GM12874 (cell line): ENCODE results near the gene ACAP3.

Source experiments
- CTCF ChIP-seq: IDR thresholded peaks from 2 replicates; pipeline ENCODE4 v1.5.1; 2011; ENCODE audit warnings: low read depth, mild to moderate bottlenecking, control low read depth, low read length, moderate library complexity; ENCODE audit not compliant: insufficient read depth

The ACAP3 gene

GRCh38 chr1:1341549-1342021 is 33.9 kb upstream of the ACAP3 start:
- TF ChIP-seq CTCF, result no peak

- no peak for TF ChIP-seq CTCF
Observed at GRCh38 chr1:1340791-1341548, 33.2 kb upstream of the ACAP3 start.

GRCh38 chr1:1340185-1340584 is 32.5 kb upstream of the ACAP3 start:
- TF ChIP-seq CTCF, result no peak

- TF ChIP-seq CTCF, result no peak
Observed at GRCh38 chr1:1338278-1338677, 30.5 kb upstream of the ACAP3 start.

- TF ChIP-seq CTCF, result no peak
Observed at GRCh38 chr1:1337793-1338147, 30.0 kb upstream of the ACAP3 start.

- TF ChIP-seq CTCF, result no peak
Observed at GRCh38 chr1:1336931-1337792, 29.4 kb upstream of the ACAP3 start.

GRCh38 chr1:1336446-1336845 is 28.7 kb upstream of the ACAP3 start:
- TF ChIP-seq CTCF, result no peak
